ENCODE data around the gene HSPB7. TPM values are rescaled to one million over a fixed set of nuclear protein-coding genes. Genes with fewer than 3 reads are reported as not detected.

HSPB7 gene
- total and polyA plus RNA-seq, 2 of the 8 experiments (the other 6 are each of a cell fraction or from before 2014, with no cell fraction given) = not detected

DNA sequence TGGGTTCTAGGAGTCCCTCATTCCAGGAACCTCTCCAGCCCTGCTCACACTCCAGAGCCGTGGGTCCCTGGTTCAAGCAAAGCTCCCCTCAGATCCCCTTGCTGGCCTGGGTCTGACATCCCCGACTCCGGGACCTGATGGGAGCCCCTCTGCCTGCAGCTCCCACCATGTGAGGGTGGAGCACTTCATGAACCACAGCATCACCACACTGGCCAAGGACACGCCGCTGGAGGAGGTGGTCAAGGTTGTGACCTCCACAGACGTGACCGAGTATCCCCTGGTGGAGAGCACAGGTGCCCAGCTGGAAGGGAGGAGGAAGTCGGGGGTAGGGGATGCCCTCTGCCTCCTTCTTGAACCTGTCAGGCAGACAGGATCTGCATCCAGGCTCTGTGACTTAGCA is 13.7 kb upstream of the HSPB7 start:
- Histone ChIP-seq H2BK20ac (ENCODE audit: low read length) (no peak overlapping the region), H3K14ac (ENCODE audit: insufficient read length) (no peak overlapping the region), H3K4ac (replicated peaks; ENCODE audit: insufficient read length, low read depth, low read length) (no peak overlapping the region), H3K79me2 (ENCODE audit: control insufficient read depth in 1 of 2, insufficient read depth in 2 of 2, low read length in 2 of 2) (no peaks in the 10 kb centered on the region), H2BK5ac (ENCODE audit: low read depth, low read length) (no peak overlapping the region), H3K23ac (ENCODE audit: insufficient read length) (no peak overlapping the region), H2BK12ac (ENCODE audit: low read depth, low read length) (0 out of 2 replicates have a peak overlapping the region, but pooled peaks have one; percentile 23), H4K91ac (replicated peaks; ENCODE audit: insufficient read length, low read length) (no peak overlapping the region), H3K56ac (replicated peaks; ENCODE audit: insufficient read length, low read depth, low read length) (no peak overlapping the region), H3K27ac (ENCODE audit: low read depth, low read length) (no peak overlapping the region), H4K20me1 (replicated peaks in 1 of 2; ENCODE audit: control insufficient read depth in 1 of 2, insufficient read depth in 2 of 2, low read length in 2 of 2) (no peaks in the 10 kb centered on the region), H2AK5ac (ENCODE audit: low read depth, low read length) (no peak overlapping the region), H2BK15ac (ENCODE audit: low read length) (no peak overlapping the region), H3K27me3 (replicated peaks in 1 of 4; ENCODE audit: control insufficient read depth in 3 of 4, extremely low read depth in 1 of 4, insufficient read depth in 3 of 4, low read length in 3 of 4) (no peaks in the 10 kb centered on the region; a peak in 2 of 7 replicates), H4K5ac (ENCODE audit: insufficient read length, low read depth, low read length) (no peak overlapping the region), H3K4me1 (replicated peaks in 1 of 4; ENCODE audit: control insufficient read depth in 3 of 4, insufficient read depth in 4 of 4, low read length in 3 of 4) (peaks cover 0 to 17% (median 9%) of the 10 kb centered on the region in 4 experiments; a peak in 6 of 7 replicates), H3K4me3 (ENCODE audit: extremely low read depth in 1 of 4, insufficient read depth in 2 of 4, low read depth in 3 of 4, low read length in 4 of 4) (no peak overlapping the region), H3K9ac (replicated peaks in 1 of 4; ENCODE audit: extremely low read depth in 1 of 4, low read depth in 3 of 4, low read length in 3 of 4) (no peak overlapping the region), H3K36me3 (ENCODE audit: control insufficient read depth in 2 of 4, insufficient read depth in 4 of 4, low read length in 3 of 4) (no peaks in the 10 kb centered on the region), H2AFZ (ENCODE audit: low read length) (no peak overlapping the region), H3K4me2 (ENCODE audit: insufficient read depth in 1 of 2, low read depth in 2 of 2, low read length in 2 of 2) (no peak overlapping the region), H2BK120ac (replicated peaks; ENCODE audit: low read depth, low read length) (no peak overlapping the region), H3K9me3 (ENCODE audit: insufficient read depth in 2 of 2, low read depth in 1 of 2, low read length in 1 of 2) (no peaks in the 10 kb centered on the region), H3K23me2 (ENCODE audit: low read depth, low read length) (no peaks in the 10 kb centered on the region), H3K18ac (ENCODE audit: extremely low read depth, low read length) (no peak overlapping the region), H4K8ac (ENCODE audit: extremely low read depth, insufficient read depth, low read length) (no peak overlapping the region), H3K79me1 (ENCODE audit: low read depth, low read length) (no peaks in the 10 kb centered on the region)
- POLR2A ChIA-PET (ENCODE audit: partially characterized antibody) = interaction anchor here (1.1 kb wide), 1 partner anchor 20 kb away, joined by 3 read pairs; no protein-coding TSS in a partner anchor
- WGBS, 2 experiments (ENCODE audit: extremely low coverage in 1 of 2, insufficient coverage in 1 of 2, insufficient read length in 1 of 2, insufficient replicate concordance in 2 of 2, low coverage in 1 of 2, low lambda C conversion rate in 2 of 2, missing lambda C conversion rate in 1 of 2) = 86% methylated on average over 8 of the region's 8 CpGs; no CpG with 5 or more reads in 1 of the 2 experiments
- TF ChIP-seq KDM5A (IDR thresholded peaks at IDR 0.05; ENCODE audit: low read length) (no peak), JUN (IDR thresholded peaks at IDR 0.05; ENCODE audit: low read depth, low read length) (no peak), CBX8 (IDR thresholded peaks at IDR 0.05; ENCODE audit: borderline replicate concordance, low read depth, low read length) (no peak), BCL11A (IDR thresholded peaks at IDR 0.05; ENCODE audit: low read depth in 2 of 2, low read length in 2 of 2) (no peak), RXRA (IDR thresholded peaks at IDR 0.05; ENCODE audit: insufficient read depth, low read depth, low read length) (no peak), TEAD4 (IDR thresholded peaks at IDR 0.05; ENCODE audit: low read depth, low read length) (no peak), SIX5 (IDR thresholded peaks at IDR 0.05; ENCODE audit: low read depth, low read length) (no peak), CHD1 (IDR thresholded peaks at IDR 0.05; ENCODE audit: low read depth, low read length) (no peak), CREB1 (IDR thresholded peaks at IDR 0.05) (no peak)
- TF ChIP-seq, protein P1, sequence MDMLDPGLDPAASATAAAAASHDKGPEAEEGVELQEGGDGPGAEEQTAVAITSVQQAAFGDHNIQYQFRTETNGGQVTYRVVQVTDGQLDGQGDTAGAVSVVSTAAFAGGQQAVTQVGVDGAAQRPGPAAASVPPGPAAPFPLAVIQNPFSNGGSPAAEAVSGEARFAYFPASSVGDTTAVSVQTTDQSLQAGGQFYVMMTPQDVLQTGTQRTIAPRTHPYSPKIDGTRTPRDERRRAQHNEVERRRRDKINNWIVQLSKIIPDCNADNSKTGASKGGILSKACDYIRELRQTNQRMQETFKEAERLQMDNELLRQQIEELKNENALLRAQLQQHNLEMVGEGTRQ (IDR thresholded peaks at IDR 0.05; ENCODE audit: low read length) = no peak
- FAIRE-seq (no peak), DNase-seq (ENCODE audit: low read depth in 1 of 2, low spot score in 2 of 2) (no peak)
- CTCF ChIA-PET (ENCODE audit: partially characterized antibody) = interaction anchor here (0.6 to 4.8 kb wide), 12 partner anchors 10 to 237 kb away, joined by 3 to 41 read pairs (median 4); partner anchors contain the start of genes CLCNKA, CLCNKB and HSPB7
